ENCODE results near the gene COL15A1.

GRCh38 chr9:98931600-98932389 is 11.9 kb upstream of the COL15A1 start:
- TF ChIP-seq POLR2AphosphoS5 (IDR thresholded peaks at IDR 0.05; ENCODE audit: low read depth, low read length): no peak
- no peak for TF ChIP-seq REST (IDR thresholded peaks at IDR 0.05; ENCODE audit: borderline replicate concordance in 1 of 2, low read depth in 1 of 2, low read length in 2 of 2)
- TF ChIP-seq ETV6 (CRISPR knock-in tag; conservative IDR thresholded peaks at IDR 0.05): no peak
- TF ChIP-seq REXO4 (CRISPR knock-in tag; IDR thresholded peaks at IDR 0.05; ENCODE audit: borderline replicate concordance): no peak
